Sigmoid colon (tissue), 7 donors: ENCODE measurements around the gene FDXR. TPM values are rescaled to one million over a fixed set of nuclear protein-coding genes. Genes with fewer than 3 reads are reported as not detected.

Source experiments
- DNase-seq: peaks from one replicate; pipeline ENCODE4 v3.0.0-alpha.2; 2019
- H3K27ac ChIP-seq, 4 donors: fragments of 200-600 bp; sonication (generic); one replicate each; pipeline ENCODE4 v1.5.1; 2016 to 2019; ENCODE audit warnings: mild to moderate bottlenecking in 1 of 4
- H3K27me3 ChIP-seq, 3 donors: fragments of 200-600 bp; sonication (generic); one replicate each; pipeline ENCODE4 v1.5.1; 2019; ENCODE audit warnings: mild to moderate bottlenecking in 1 of 3
- H3K36me3 ChIP-seq, 4 donors: fragments of 200-600 bp; sonication (generic); one replicate each; pipeline ENCODE4 v1.5.1; 2016 to 2019
- H3K4me1 ChIP-seq, 4 donors: fragments of 200-600 bp; sonication (generic); one replicate each; pipeline ENCODE4 v1.5.1; 2017 to 2019
- H3K4me3 ChIP-seq, 4 donors: fragments of 200-600 bp; sonication (generic); one replicate each; pipeline ENCODE4 v1.5.1; 2017 to 2019; ENCODE audit warnings: mild to moderate bottlenecking in 2 of 4, moderate library complexity in 1 of 4
- H3K9me3 ChIP-seq, 4 donors: fragments of 200-600 bp in 3 of 4; sonication (generic) in 3 of 4; one replicate each; pipeline versions ENCODE4 v1.5.1 to v1.6.1; 2013 to 2019
- CTCF ChIP-seq, 4 experiments: fragments of 450-650 bp in 3 of 4; fragments of 200-600 bp in 1 of 4; IDR thresholded peaks; one replicate each; pipeline ENCODE4 v1.5.1; 2016 to 2019; ENCODE audit warnings: antibody characterized with exemption in 4 of 4, mild to moderate bottlenecking in 3 of 4, moderate library complexity in 2 of 4
- EP300 ChIP-seq, 4 donors: sonication (generic); formaldehyde crosslinking; IDR thresholded peaks; one replicate each; pipeline ENCODE4 v1.6.1; 2017; ENCODE audit warnings: antibody characterized with exemption in 4 of 4
- POLR2A ChIP-seq, 2 donors: fragments of 450-650 bp; IDR thresholded peaks; one replicate each; pipeline ENCODE4 v1.6.1; 2016; ENCODE audit warnings: antibody characterized with exemption in 2 of 2, mild to moderate bottlenecking in 2 of 2, moderate library complexity in 2 of 2
- POLR2AphosphoS5 ChIP-seq, 4 donors: sonication (generic); formaldehyde crosslinking; IDR thresholded peaks; one replicate each; pipeline ENCODE4 v1.6.1; 2017; ENCODE audit warnings: antibody characterized with exemption in 4 of 4
- WGBS, 2 donors: extraction: QIAGEN DNeasy Blood & Tissue Kit; methylation state at CpG; one replicate each; pipeline ENCODE4 v1.1.7; 2013; 5-methylcytosine and 5-hydroxymethylcytosine counted together
- intact Hi-C: fragments of 100-400 bp; cut with DNase I; formaldehyde crosslinking; loops from one replicate; pipeline ENCODE4 v1.15.1; 2023
- polyA plus RNA-seq, 3 donors: library from polyadenylated mRNA; stranded (reverse); fragments of 200-250 nt; gene quantifications; one replicate each; pipeline ENCODE4 v1.2.3, GENCODE V29; 2013
- total RNA-seq, 4 donors: library from RNA; depleted of rRNA; stranded (reverse); fragments of >200 nt; gene quantifications; one replicate each; pipeline ENCODE4 v1.1.0, GENCODE V29; 2016
- donor health status: healthy with polysubstance abuse.
- donor health status: Bipolar disorder and iron deficiency.
- donor health status: healthy.

FDXR gene
- total and polyA plus RNA-seq, 7 donors, result 3.0 to 26.9 (median 8.6) TPM

- intact Hi-C loops, result no loop called here
- no peak for DNase-seq
These were observed 13.9 kb downstream of the FDXR start for GRCh38 chr17:74858672-74859458.

GRCh38 chr17:74857191-74857590 lies 15.6 kb downstream of the FDXR start:
- no peak for TF ChIP-seq POLR2A (IDR thresholded peaks at IDR 0.05)
- TF ChIP-seq POLR2AphosphoS5 (IDR thresholded peaks at IDR 0.05), result no peak
- no peak for TF ChIP-seq CTCF (IDR thresholded peaks at IDR 0.05)
- no peak for TF ChIP-seq EP300 (IDR thresholded peaks at IDR 0.05)
- Histone ChIP-seq H3K4me1 (peaks cover 0 to 34% (median 31%) of the 10 kb centered on the region in 4 donors), H3K27ac (no peak overlapping the region), H3K36me3 (no peaks in the 10 kb centered on the region), H3K9me3 (no peaks in the 10 kb centered on the region), H3K27me3 (peaks cover 43 to 99% (median 88%) of the 10 kb centered on the region in 3 donors), H3K4me3 (no peak overlapping the region)
- intact Hi-C loops, result no loop called here
- DNase-seq, result no peak
- WGBS, 2 donors, result 62 to 71% methylated on average over 4 of the region's 4 CpGs

More at GRCh38 chr17:74858672-74859458, 13.9 kb downstream of the FDXR start:
- Histone ChIP-seq H3K9me3 (no peaks in the 10 kb centered on the region), H3K36me3 (no peaks in the 10 kb centered on the region), H3K4me1 (peaks cover 0 to 31% (median 26%) of the 10 kb centered on the region in 4 donors), H3K27ac (no peak overlapping the region), H3K4me3 (no peak overlapping the region), H3K27me3 (peaks cover 37 to 90% (median 72%) of the 10 kb centered on the region in 3 donors)
- no peak for TF ChIP-seq EP300 (IDR thresholded peaks at IDR 0.05)
- TF ChIP-seq POLR2A (IDR thresholded peaks at IDR 0.05), result no peak
- no peak for TF ChIP-seq CTCF (IDR thresholded peaks at IDR 0.05)
- TF ChIP-seq POLR2AphosphoS5 (IDR thresholded peaks at IDR 0.05), result no peak
- 42 to 53% methylated on average over 12 of the region's 12 CpGs for WGBS, 2 donors

- TF ChIP-seq CTCF (IDR thresholded peaks at IDR 0.05) (no peak), POLR2AphosphoS5 (IDR thresholded peaks at IDR 0.05) (no peak), POLR2A (IDR thresholded peaks at IDR 0.05) (no peak), EP300 (IDR thresholded peaks at IDR 0.05) (no peak)
- intact Hi-C loops, result no loop called here
- H3K4me3 ChIP-seq, result no peak overlapping the region
- 65 to 84% methylated on average over 7 of the region's 7 CpGs for WGBS, 2 donors
- no peaks in the 10 kb centered on the region for H3K36me3 ChIP-seq
- no peak overlapping the region for H3K27ac ChIP-seq
- H3K27me3 ChIP-seq, result peaks cover 39 to 99% (median 93%) of the 10 kb centered on the region in 3 donors
- H3K9me3 ChIP-seq, result no peaks in the 10 kb centered on the region
- peaks cover 0 to 28% (median 24%) of the 10 kb centered on the region in 4 donors for H3K4me1 ChIP-seq
- DNase-seq, result no peak
These were observed 16.7 kb downstream of the FDXR start for GRCh38 chr17:74856112-74856511.

GRCh38 chr17:74855323-74855722 lies 17.5 kb downstream of the FDXR start:
- DNase-seq, result no peak
- Histone ChIP-seq H3K9me3 (no peaks in the 10 kb centered on the region), H3K4me1 (peaks cover 0 to 20% (median 16%) of the 10 kb centered on the region in 4 donors), H3K4me3 (no peak overlapping the region), H3K36me3 (no peaks in the 10 kb centered on the region), H3K27me3 (peaks cover 33 to 99% (median 93%) of the 10 kb centered on the region in 3 donors), H3K27ac (no peak overlapping the region)
- WGBS, 2 donors, result 77 to 87% methylated on average over 4 of the region's 4 CpGs
- TF ChIP-seq EP300 (IDR thresholded peaks at IDR 0.05), result no peak
- no peak for TF ChIP-seq CTCF (IDR thresholded peaks at IDR 0.05)
- TF ChIP-seq POLR2A (IDR thresholded peaks at IDR 0.05), result no peak
- no peak for TF ChIP-seq POLR2AphosphoS5 (IDR thresholded peaks at IDR 0.05)
- intact Hi-C loops, result no loop called here
